Activated CD4-positive, alpha-beta T cell treated with anti-CD3 and anti-CD28 coated beads, Interleukin-2, Interleukin-4, amounts not matched to agents 100 ng/mL and 50 ng/mL, durations not matched to agents 16 hours and 8 hours (primary cell): ENCODE results near the gene ABCC3.
A peak's percentile ranks its signal among the peaks of the same experiment; 100 is the strongest.

Experiments
- DNase-seq: peaks from one replicate; pipeline ENCODE4 v3.0.0-alpha.2; 2020; ENCODE audit warnings: low spot score

The ABCC3 gene

DNA sequence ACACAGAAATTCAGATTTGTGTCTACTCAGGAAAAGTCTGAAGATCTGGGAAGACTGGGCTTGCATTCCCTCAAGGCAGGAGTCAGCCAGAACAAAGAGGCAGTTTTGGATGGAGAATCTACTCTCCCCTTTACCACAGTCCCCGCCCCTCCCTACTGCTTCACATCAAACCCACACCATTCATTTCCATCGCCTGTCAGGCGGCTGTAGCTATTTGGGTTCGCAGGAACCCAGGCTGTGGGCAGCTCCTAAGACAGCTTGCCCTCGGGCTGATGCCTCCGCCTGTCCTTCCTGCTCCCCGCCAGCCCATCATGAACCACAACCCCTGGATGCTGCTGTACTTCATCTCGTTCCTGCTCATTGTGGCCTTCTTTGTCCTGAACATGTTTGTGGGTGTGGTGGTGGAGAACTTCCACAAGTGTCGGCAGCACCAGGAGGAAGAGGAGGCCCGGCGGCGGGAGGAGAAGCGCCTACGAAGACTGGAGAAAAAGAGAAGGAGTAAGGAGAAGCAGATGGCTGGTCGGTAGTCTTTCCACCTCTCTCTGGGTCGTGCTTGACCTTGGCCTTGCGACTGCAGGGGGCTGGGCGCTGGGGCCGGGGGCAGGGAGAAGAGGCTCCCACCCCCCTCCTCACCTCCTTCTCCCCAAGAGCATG is 27.0 kb upstream of the ABCC3 start:
- no peak for DNase-seq

DNA sequence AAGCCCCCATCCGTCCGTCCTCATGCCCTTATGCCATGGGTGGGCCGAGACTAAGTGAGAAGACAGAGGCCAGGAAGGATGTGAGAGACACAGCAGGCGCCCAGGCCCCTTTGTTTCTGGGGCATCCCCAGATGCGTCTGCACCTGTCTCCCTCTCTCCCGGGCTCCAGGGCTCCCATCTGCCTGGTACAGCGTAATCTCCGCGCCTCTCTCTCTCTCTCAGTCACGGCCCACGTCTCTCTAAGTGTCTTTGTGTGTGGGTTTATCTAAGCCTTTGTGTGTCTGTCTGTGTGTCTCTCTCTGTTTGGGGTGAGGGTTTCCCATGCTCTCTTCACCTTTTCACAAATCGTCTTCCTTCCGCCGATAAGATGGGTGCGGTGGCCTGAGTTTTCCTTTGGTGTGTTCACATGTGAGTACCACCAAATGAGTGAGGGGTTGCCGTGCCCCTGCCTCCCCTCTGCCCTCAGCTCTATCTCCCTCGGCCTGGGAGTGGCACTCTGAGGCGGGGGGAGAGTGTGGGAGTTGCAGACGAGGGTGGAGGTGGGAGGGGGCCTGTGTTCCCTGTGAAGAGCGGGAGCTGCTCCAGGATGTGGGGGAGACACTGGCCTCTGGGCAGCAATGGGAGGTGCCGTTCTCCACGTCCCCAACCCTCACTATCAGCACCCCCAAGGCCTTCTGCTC is 25.8 kb upstream of the ABCC3 start:
- no peak for DNase-seq

- DNase-seq = no peak
Measured at GRCh38 chr17:50609380-50610074, 25.2 kb upstream of the ABCC3 start.

DNA sequence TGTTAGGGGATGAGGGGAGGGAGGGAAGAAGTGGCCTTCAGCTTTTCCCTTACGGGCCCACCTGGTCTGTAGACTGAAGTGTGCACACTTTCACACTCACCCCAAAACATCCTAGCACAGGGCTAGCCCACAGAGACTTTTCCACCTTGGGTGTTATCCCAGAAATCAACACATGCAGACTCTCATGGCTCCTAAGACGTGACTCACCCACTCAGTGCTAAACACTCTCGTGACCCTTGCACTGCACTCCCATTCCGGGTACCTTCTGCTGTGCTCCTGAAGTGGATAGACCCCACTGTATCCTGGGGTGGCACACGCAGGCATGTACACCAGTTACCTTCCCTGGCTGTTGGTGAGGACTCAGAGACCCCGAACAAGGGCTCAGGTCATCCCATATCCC is 23.0 kb upstream of the ABCC3 start:
- DNase-seq = no peak

GRCh38 chr17:50612281-50612680 is 22.4 kb upstream of the ABCC3 start:
- DNase-seq = no peak

DNA sequence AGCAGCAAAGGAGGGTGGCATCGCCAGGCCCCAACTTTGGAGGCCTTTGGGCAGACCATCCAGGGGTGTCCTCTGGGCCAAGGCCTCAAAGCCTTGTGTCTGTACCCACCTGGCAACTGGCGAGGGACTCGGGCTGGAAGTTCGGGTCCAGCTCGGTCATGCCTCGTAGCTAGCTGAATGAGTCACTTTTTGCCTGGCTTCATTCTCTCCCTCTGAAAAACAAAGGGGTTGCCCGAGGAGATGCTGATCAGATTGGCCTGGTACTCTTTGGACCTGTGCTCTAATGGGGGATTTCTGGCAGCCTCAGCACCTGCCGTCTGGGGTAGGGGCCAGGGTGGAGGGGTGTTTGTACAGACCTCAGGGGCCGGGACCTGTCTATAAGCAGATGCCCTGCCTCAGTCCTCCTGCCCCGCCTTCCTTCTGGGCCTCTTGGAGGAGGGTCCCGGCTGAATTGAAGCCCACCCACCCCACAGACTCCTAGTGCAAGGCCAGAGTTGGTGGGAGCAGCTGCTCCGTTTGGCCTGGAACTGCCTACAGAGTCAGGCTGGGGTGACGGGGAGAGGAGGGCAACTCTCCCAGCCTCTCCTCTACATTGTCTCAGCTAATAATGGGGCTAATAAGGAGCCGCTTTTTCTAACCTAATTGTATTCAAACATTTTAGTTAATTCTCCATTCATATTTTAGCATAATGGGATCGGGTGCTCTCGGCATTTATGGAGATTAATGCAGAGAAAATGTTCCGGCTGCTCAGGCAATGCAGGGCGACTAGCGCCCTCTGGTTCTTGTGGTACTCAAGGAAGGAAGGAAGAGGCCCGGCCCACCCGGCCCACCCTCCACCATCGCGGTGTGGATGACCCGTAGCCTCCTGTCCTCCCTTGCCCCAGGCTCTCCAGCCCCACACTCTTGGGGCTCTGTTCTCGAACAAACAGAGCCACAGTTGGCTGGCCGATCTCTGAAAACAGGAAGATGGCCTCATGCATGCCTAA is 21.4 kb upstream of the ABCC3 start:
- DNase-seq = no peak

GRCh38 chr17:50614471-50615051 is 20.1 kb upstream of the ABCC3 start:
- no peak for DNase-seq

DNA sequence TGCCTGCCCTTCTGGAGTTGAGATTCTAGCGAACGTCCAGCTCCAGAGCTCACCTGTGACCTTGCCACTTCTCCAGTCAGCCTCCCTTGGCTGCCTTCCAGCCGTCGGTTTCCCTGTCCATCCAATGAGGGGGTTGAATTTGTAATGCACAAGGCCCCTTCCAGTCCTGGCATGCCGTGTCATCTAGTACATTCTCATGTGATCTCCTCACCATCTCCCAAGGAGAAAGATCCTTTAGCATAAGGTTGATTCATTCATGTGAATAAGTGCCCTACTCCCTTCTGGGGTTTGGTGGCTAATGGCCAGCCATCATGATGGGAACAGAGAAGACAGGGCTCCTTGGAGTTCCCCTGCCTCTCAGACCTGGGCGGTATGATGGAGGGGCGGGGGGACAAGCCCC is 18.9 kb upstream of the ABCC3 start:
- DNase-seq = no peak

DNA sequence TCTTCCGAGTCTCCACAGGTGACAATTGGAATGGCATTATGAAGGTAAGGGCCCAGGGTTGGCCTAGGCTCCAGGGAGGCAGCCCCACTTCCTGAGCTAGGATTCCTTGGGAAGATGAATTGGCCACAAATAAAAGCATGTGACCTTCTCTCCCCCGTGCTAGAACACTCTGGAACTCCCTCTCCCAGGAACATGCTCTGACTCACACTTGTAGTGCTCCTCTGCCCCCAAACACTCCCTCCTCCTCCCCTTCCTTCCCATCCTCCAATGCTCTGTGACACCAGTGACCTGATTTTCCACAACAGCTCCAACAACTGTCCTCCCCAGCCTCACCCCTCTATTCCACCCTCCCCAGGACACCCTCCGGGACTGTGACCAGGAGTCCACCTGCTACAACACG is 16.4 kb upstream of the ABCC3 start:
- no peak for DNase-seq

DNA sequence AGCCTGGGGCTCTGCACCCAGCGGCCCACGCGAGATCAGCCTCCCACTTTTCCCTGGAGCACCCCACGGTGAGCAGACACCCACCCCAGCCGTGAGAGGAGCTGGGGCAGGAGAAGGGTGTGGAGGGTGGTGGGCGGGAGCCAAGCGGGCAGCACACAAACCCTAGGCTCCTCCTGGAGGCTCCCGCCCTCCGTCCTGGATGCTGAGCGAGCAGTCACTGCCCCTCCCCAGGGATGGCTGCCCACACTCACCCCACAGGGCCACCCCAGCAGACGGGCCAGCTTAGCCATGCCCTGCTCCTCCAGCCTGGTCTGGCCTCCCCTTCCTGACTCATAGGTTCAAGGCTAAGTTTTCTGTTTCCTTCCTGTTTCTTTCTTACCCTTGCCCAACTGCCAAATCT is 15.7 kb upstream of the ABCC3 start:
- no peak for DNase-seq

GRCh38 chr17:50619489-50619888 is 15.2 kb upstream of the ABCC3 start:
- DNase-seq = no peak

DNA sequence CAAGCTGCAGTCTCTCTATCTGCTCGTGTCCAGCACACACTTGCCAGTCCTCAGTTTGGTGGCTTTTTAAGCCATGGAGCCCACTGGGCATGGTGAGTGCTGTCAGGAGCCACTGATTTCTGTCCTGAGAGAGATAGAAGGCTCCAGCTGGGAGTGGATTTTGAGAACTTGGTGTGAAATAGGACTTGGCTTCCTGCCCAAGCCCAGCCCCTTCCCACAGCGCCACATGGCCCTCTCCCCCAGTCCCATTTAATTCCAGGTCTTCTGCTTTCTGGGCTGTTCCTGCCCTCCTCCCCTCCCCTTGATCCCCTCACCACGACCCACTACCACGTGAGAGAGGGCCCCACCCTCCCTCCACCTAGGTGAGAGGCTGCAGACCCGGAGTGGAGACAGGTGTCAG is 14.4 kb upstream of the ABCC3 start:
- no peak for DNase-seq

DNA sequence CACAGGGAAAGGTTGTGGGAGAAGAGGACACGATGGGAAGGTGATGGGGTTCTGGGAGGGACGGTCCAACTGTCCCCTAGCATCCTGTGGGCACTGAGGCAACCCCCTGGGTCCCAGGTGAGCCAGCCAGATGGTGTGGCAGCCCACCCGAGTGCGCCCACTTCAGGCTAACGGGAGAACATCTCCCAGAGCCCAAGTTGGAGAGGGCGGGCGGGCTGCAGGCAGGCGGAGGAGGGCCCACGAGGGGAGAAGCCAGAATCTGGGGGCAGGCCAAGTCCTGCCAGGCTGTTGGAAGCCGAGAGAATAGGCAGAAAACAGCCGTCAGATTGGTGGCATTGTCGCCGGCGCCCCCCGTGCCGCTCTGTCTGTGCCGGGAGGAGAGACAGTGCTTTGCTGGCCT is 13.8 kb upstream of the ABCC3 start:
- DNase-seq = no peak

- no peak for DNase-seq
Measured at GRCh38 chr17:50621574-50622031, 13.1 kb upstream of the ABCC3 start.

- no peak for DNase-seq
Measured at GRCh38 chr17:50624321-50624934, 10.3 kb upstream of the ABCC3 start.

DNA sequence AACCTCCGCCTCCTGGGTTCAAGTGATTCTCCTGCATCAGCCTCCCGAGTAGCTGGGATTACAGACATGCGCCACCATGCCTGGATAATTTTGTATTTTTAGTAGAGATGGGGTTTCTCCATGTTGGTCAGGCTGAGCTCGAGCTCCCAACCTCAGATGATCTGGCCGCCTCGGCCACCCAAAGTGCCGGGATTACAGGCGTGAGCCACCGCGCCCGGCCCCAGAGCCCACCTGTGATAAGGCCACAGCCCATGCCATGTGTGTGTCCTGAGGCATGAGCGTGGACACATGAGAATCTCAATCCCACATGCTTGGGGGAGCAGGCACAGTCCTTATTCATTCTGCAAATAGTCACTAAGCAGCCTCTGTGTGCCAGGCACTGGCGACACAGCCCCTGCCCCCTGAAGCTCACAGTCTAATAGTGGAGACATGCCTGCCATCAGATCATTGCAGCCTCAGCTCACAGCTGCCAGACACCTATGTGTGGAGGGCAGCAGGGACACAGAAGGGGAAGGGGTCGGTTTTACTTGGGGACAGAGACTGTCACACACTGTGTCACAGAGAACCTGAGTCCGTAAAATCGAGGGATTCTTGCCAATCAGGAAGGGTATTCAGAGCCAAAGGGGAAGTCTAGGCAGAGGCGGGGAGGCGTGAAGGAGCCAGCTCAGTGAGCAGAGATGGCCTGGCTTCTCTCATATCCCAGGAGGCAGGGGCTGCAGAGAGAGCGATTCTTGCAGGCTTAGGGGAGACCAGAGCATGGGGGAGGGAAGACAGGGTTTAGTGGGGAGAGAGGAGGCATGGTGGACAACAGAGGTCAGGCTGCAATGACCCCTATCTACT is 9.4 kb upstream of the ABCC3 start:
- no peak for DNase-seq

DNA sequence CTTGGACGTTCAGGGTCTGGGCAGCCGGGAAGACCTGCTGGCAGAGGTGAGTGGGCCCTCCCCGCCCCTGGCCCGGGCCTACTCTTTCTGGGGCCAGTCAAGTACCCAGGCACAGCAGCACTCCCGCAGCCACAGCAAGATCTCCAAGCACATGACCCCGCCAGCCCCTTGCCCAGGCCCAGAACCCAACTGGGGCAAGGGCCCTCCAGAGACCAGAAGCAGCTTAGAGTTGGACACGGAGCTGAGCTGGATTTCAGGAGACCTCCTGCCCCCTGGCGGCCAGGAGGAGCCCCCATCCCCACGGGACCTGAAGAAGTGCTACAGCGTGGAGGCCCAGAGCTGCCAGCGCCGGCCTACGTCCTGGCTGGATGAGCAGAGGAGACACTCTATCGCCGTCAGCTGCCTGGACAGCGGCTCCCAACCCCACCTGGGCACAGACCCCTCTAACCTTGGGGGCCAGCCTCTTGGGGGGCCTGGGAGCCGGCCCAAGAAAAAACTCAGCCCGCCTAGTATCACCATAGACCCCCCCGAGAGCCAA is 8.6 kb upstream of the ABCC3 start:
- peak; percentile 59 for DNase-seq

- DNase-seq = no peak
Measured at GRCh38 chr17:50627036-50627781, 7.5 kb upstream of the ABCC3 start.
